Measurements from ENCODE around the gene BST1. TPM values are rescaled to one million over a fixed set of nuclear protein-coding genes. Genes with fewer than 3 reads are reported as not detected.
A peak's percentile ranks its signal among the peaks of the same experiment; 100 is the strongest.

BST1 gene
- total RNA-seq, 1 donor, result 19.7 TPM

DNA sequence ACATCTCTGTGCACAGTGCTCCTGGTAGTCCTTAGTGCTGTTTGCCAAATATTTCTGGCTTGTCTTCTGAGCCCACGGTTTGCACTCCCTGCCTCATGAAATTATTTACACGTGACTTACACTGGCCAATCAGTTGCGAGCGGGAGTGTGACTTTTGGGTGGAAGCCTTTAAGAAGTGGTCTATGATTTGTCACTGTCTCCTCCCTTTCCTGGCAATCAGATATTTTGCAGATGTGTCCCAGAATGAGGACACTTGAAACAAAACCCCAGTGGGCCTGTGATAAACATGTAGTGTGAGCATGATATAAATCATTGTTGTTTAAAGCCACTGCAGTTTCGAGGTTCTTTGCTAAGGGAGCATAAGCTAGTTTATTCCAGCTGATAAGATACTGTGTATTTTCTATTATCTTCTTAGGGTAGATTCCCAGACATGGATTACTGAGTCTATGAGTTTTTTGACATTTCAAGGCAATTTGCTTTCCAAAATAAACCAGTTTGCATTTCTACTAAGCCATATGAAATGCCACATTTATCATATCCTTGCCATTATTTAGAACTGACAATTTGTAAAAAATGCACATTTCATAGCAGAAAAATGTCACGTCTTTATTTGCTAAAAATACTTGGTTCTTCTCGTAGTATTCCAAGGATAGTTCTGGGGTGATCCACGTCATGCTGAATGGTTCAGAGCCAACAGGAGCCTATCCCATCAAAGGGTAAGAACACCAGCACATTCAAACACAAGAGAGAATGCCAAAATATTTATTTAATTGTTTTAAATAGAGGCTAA, 12.0 kb downstream of the BST1 start:
- no peak overlapping the region for H3K4me3 ChIP-seq (ENCODE audit: low read depth, low read length)
- TF ChIP-seq, protein P1, sequence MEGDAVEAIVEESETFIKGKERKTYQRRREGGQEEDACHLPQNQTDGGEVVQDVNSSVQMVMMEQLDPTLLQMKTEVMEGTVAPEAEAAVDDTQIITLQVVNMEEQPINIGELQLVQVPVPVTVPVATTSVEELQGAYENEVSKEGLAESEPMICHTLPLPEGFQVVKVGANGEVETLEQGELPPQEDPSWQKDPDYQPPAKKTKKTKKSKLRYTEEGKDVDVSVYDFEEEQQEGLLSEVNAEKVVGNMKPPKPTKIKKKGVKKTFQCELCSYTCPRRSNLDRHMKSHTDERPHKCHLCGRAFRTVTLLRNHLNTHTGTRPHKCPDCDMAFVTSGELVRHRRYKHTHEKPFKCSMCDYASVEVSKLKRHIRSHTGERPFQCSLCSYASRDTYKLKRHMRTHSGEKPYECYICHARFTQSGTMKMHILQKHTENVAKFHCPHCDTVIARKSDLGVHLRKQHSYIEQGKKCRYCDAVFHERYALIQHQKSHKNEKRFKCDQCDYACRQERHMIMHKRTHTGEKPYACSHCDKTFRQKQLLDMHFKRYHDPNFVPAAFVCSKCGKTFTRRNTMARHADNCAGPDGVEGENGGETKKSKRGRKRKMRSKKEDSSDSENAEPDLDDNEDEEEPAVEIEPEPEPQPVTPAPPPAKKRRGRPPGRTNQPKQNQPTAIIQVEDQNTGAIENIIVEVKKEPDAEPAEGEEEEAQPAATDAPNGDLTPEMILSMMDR (IDR thresholded peaks at IDR 0.05; ENCODE audit: insufficient read depth, low read length), result no peak
- peak; percentile 71 for DNase-seq (ENCODE audit: low read depth)

DNA sequence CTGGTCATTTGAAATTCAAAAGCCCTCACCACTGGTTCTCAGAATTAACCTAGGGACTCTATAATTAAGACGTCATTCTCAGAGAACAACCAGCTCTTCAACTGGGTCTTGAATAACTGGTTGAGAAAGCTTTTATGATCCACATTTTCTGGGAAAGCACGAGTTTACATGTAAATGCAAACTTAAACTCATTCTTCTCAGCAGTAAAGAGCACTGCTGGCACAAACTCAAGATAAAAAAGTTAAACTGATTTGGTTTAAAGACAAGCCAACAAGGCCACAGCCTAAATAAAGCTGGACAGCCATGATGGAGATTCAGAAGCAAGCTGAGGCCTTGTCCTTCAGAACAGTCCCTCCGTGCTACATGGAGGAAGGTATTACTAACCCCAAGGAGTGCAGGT, 13.2 kb downstream of the BST1 start:
- no peak overlapping the region for H3K4me3 ChIP-seq (ENCODE audit: low read depth, low read length)
- DNase-seq (ENCODE audit: low read depth), result no peak
- TF ChIP-seq, protein P1 (IDR thresholded peaks at IDR 0.05; ENCODE audit: insufficient read depth, low read length), result no peak

DNA sequence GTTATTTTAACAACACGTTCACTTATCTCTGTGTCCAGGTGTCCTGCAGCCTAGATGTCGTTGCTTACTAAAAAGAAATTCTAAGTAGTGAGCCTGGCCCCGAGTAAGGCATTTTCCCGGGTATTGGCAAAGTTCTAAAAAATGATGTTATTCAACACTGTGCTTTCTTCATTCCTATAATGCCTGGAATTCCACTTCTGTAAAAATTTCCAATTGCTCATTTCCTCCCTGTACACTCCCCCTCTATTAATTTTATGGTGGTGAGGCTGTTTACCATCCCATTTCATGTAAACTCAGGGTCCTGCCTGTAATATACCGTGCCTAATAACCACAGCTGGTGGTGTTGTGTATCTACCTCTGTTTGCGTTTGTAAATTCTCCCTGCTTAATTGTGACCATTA, 14.2 kb downstream of the BST1 start:
- H3K4me3 ChIP-seq (ENCODE audit: low read depth, low read length), result no peak overlapping the region
- DNase-seq (ENCODE audit: low read depth), result peak; percentile 62
- TF ChIP-seq, protein P1 (IDR thresholded peaks at IDR 0.05; ENCODE audit: insufficient read depth, low read length), result no peak

DNA sequence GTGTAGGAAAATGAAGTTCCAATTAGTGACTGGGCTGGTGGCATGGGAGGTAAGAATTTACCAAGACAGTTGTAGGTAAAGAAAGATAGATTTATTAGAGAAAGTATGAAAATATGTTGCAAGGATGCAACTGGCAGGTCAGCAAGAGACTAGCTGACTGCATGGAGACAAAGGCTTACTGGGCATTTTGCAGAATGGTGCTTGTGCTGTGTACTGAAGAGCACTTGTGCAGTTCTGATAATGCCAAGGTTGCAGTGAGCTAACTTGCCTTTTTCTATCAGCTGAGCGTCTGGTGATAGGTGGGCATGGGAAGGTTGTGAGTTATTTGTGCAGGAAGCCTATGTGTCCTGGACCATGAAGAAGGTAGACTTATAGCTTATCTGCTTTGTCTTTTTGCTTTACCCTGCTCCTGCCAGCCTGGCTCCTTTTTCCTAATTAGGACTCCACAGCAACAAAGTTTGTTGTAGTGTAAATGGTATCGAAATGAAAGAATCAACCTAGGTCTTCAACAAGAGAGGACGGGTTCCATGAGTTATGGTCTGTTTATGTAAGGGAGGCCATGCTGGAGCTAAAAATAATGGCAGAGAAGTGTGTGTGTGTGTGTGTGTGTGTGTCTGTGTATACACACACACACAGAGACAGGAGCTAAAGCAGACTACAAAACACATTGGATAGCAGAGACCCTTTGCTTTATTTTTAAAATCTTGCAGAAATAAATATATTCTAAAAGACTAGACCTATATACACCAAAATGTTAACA, 15.0 kb downstream of the BST1 start:
- TF ChIP-seq, protein P1 (IDR thresholded peaks at IDR 0.05; ENCODE audit: insufficient read depth, low read length), result no peak
- no peak for DNase-seq (ENCODE audit: low read depth)
- H3K4me3 ChIP-seq (ENCODE audit: low read depth, low read length), result no peak overlapping the region

DNA sequence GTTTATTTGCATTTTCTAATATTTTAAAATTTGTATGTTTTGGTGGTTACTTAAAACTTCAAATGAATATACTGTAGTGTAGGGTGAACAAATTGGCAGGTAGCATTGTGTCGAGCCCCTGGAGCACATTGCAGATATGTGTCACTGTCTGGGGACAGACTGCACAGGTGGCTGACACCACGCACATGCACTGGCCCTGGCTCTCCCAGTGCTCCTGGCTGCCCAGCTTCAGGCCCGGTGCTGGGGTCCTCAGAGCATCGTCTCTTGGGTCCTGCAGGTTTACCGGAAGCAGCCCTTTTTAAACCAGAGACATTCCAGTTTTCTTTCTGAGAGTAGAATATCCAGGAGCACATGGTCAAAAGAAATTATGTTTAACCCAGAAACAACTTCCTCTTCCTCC, 15.6 kb downstream of the BST1 start:
- DNase-seq (ENCODE audit: low read depth), result no peak
- TF ChIP-seq, protein P1 (IDR thresholded peaks at IDR 0.05; ENCODE audit: insufficient read depth, low read length), result no peak
- no peak overlapping the region for H3K4me3 ChIP-seq (ENCODE audit: low read depth, low read length)

DNA sequence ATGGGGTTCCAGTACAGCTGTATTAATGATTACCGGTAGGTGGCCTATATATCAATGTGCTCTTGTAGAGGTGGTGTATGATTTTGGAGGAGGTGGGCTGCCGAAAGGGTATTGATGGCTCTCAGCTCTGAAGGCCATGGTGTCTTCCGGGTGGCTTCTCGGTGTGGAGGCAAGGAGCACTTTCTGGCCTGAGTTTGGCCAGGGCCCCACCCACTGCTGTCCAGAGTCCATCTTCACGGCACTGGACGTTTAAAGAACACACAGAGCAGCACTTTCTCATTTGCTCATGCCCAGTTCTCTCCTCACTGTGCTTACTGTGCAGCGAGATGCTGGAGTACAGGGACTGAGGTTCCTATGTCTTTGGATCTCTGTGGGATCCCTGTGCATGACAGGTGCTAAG, 16.1 kb downstream of the BST1 start:
- no peak for DNase-seq (ENCODE audit: low read depth)
- H3K4me3 ChIP-seq (ENCODE audit: low read depth, low read length), result no peak overlapping the region
- TF ChIP-seq, protein P1 (IDR thresholded peaks at IDR 0.05; ENCODE audit: insufficient read depth, low read length), result no peak
